KMS-11 (cell line): Measurements from ENCODE around the gene STIM1.

Experiments
- H2AFZ ChIP-seq: fragments of 200-600 bp; sonication (generic); 2 replicates; pipeline ENCODE4 v1.6.1; 2016; ENCODE audit warnings: antibody characterized with exemption, mixed run types, low read depth
- H3K27ac ChIP-seq: fragments of 200-600 bp; sonication (generic); 2 replicates; pipeline ENCODE4 v1.6.1; 2016; ENCODE audit warnings: mild to moderate bottlenecking, mixed run types
- H3K27me3 ChIP-seq: fragments of 200-600 bp; sonication (generic); 2 replicates; pipeline ENCODE4 v1.6.1; 2017; ENCODE audit warnings: mild to moderate bottlenecking, low read depth, mixed run types, moderate library complexity; ENCODE audit not compliant: insufficient read depth
- H3K36me3 ChIP-seq: fragments of 200-600 bp; sonication (generic); 2 replicates; pipeline ENCODE4 v1.6.1; 2017; ENCODE audit warnings: mild to moderate bottlenecking, mixed run types; ENCODE audit not compliant: insufficient read depth
- H3K4me1 ChIP-seq: fragments of 200-600 bp; sonication (generic); 2 replicates; pipeline ENCODE4 v1.6.1; 2016; ENCODE audit warnings: mild to moderate bottlenecking, low read depth, mixed run types; ENCODE audit not compliant: poor library complexity, severe bottlenecking
- H3K4me2 ChIP-seq: fragments of 200-600 bp; sonication (generic); 2 replicates; pipeline ENCODE4 v1.7.0; 2016; ENCODE audit warnings: mild to moderate bottlenecking, mixed run types
- H3K4me3 ChIP-seq: fragments of 200-600 bp; sonication (generic); IDR thresholded peaks from 2 replicates; pipeline ENCODE4 v1.6.1; 2017; ENCODE audit warnings: low read depth, low read length, mixed read lengths; ENCODE audit not compliant: insufficient read depth
- H3K79me2 ChIP-seq: fragments of 200-600 bp; sonication (generic); 2 replicates; pipeline ENCODE4 v1.6.1; 2016; ENCODE audit warnings: low read depth, mixed run types; ENCODE audit not compliant: insufficient read depth
- H3K9ac ChIP-seq: fragments of 200-600 bp; sonication (generic); 2 replicates; pipeline ENCODE4 v1.6.1; 2016; ENCODE audit warnings: mild to moderate bottlenecking, mixed run types
- H4K20me1 ChIP-seq: fragments of 200-600 bp; sonication (generic); 2 replicates; pipeline ENCODE4 v1.6.1; 2016; ENCODE audit warnings: mild to moderate bottlenecking, mixed run types; ENCODE audit not compliant: insufficient read depth
- CTCF ChIP-seq: fragments of 200-600 bp; sonication (generic); conservative IDR thresholded peaks from 2 replicates; pipeline ENCODE4 v1.6.1; 2017; ENCODE audit warnings: low read depth, mild to moderate bottlenecking, antibody characterized with exemption, low read length, moderate library complexity, mixed read lengths

STIM1 gene

GRCh38 chr11:4066910-4067309 is 211.4 kb downstream of the STIM1 start:
- H3K4me2 ChIP-seq, result no peak overlapping the region
- H4K20me1 ChIP-seq, result no peaks in the 10 kb centered on the region
- TF ChIP-seq CTCF, result no peak
- no peaks in the 10 kb centered on the region for H3K27me3 ChIP-seq
- H3K4me1 ChIP-seq, result peaks cover 43% of the 10 kb centered on the region
- H3K79me2 ChIP-seq, result no peaks in the 10 kb centered on the region
- no peak overlapping the region for H3K4me3 ChIP-seq
- H3K9ac ChIP-seq, result no peak overlapping the region
- H2AFZ ChIP-seq, result no peak overlapping the region
- H3K36me3 ChIP-seq, result no peaks in the 10 kb centered on the region
- H3K27ac ChIP-seq, result no peak overlapping the region

- H3K4me2 ChIP-seq, result peak overlapping the region; percentile 46
- no peaks in the 10 kb centered on the region for H4K20me1 ChIP-seq
- H3K4me3 ChIP-seq, result no peak overlapping the region
- no peak overlapping the region for H2AFZ ChIP-seq
- no peak for TF ChIP-seq CTCF
- H3K27me3 ChIP-seq, result no peaks in the 10 kb centered on the region
- no peaks in the 10 kb centered on the region for H3K36me3 ChIP-seq
- no peak overlapping the region for H3K27ac ChIP-seq
- peaks cover 53% of the 10 kb centered on the region for H3K4me1 ChIP-seq
- no peak overlapping the region for H3K9ac ChIP-seq
- no peaks in the 10 kb centered on the region for H3K79me2 ChIP-seq
Measured at GRCh38 chr11:4068962-4069361, 213.5 kb downstream of the STIM1 start.

- H3K36me3 ChIP-seq, result no peaks in the 10 kb centered on the region
- no peaks in the 10 kb centered on the region for H4K20me1 ChIP-seq
- H3K79me2 ChIP-seq, result no peaks in the 10 kb centered on the region
- H3K4me1 ChIP-seq, result peaks cover 40% of the 10 kb centered on the region
- no peak overlapping the region for H3K4me3 ChIP-seq
- H3K27me3 ChIP-seq, result no peaks in the 10 kb centered on the region
- no peak overlapping the region for H2AFZ ChIP-seq
- H3K4me2 ChIP-seq, result no peak overlapping the region
- TF ChIP-seq CTCF, result no peak
- no peak overlapping the region for H3K9ac ChIP-seq
- no peak overlapping the region for H3K27ac ChIP-seq
Measured at GRCh38 chr11:4071325-4071724, 215.9 kb downstream of the STIM1 start.

GRCh38 chr11:4071914-4072313 is 216.4 kb downstream of the STIM1 start:
- Histone ChIP-seq H3K27me3 (no peaks in the 10 kb centered on the region), H3K79me2 (no peaks in the 10 kb centered on the region), H2AFZ (no peak overlapping the region), H4K20me1 (no peaks in the 10 kb centered on the region), H3K9ac (no peak overlapping the region), H3K4me1 (peaks cover 40% of the 10 kb centered on the region), H3K27ac (no peak overlapping the region), H3K4me3 (no peak overlapping the region), H3K36me3 (no peaks in the 10 kb centered on the region), H3K4me2 (no peak overlapping the region)
- TF ChIP-seq CTCF, result no peak
